C4-2B (cell line): ENCODE data around the gene DHRS3.

ENCODE experiments used
- ZFX ChIP-seq: fragments of 450-650 bp; IDR thresholded peaks from 2 replicates; pipeline ENCODE4 v1.6.1; 2017
- TF ChIP-seq, protein P1 (sequence below): fragments of 450-650 bp; conservative IDR thresholded peaks from 2 replicates; pipeline ENCODE4 v1.5.1; 2017; ENCODE audit warnings: mild to moderate bottlenecking

GRCh38 chr1:12541274-12542137 is 76.5 kb downstream of the DHRS3 start:
- TF ChIP-seq, protein P1, sequence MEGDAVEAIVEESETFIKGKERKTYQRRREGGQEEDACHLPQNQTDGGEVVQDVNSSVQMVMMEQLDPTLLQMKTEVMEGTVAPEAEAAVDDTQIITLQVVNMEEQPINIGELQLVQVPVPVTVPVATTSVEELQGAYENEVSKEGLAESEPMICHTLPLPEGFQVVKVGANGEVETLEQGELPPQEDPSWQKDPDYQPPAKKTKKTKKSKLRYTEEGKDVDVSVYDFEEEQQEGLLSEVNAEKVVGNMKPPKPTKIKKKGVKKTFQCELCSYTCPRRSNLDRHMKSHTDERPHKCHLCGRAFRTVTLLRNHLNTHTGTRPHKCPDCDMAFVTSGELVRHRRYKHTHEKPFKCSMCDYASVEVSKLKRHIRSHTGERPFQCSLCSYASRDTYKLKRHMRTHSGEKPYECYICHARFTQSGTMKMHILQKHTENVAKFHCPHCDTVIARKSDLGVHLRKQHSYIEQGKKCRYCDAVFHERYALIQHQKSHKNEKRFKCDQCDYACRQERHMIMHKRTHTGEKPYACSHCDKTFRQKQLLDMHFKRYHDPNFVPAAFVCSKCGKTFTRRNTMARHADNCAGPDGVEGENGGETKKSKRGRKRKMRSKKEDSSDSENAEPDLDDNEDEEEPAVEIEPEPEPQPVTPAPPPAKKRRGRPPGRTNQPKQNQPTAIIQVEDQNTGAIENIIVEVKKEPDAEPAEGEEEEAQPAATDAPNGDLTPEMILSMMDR: no peak
- no peak for TF ChIP-seq ZFX
